SK-N-DZ (cell line): ENCODE data around the gene MAML1. TPM values are rescaled to one million over a fixed set of nuclear protein-coding genes. Genes with fewer than 3 reads are reported as not detected.
A peak's percentile ranks its signal among the peaks of the same experiment; 100 is the strongest.
"Not testable (repeated sequence)": the region's sequence is repeated elsewhere in the genome, so short reads cannot be mapped to it uniquely, and the experiment has no call there.

Experiments
- DNase-seq: peaks from one replicate; pipeline ENCODE4 v3.0.0-alpha.2; 2015; ENCODE audit warnings: low spot score
- polyA plus RNA-seq, 2 experiments: library from polyadenylated mRNA; depleted of rRNA; stranded (reverse); fragments of >200 nt; gene quantifications; 2 replicates each; pipeline ENCODE4 v1.2.3, GENCODE V29; 2014

Gene MAML1
- polyA plus RNA-seq (2014; cell fraction: cytosol; rRNA removed) = 18.7 and 19.6 TPM in 2 replicates
- polyA plus RNA-seq (2014; cell fraction: nucleus; rRNA removed) = 11.8 and 19.5 TPM in 2 replicates

DNA sequence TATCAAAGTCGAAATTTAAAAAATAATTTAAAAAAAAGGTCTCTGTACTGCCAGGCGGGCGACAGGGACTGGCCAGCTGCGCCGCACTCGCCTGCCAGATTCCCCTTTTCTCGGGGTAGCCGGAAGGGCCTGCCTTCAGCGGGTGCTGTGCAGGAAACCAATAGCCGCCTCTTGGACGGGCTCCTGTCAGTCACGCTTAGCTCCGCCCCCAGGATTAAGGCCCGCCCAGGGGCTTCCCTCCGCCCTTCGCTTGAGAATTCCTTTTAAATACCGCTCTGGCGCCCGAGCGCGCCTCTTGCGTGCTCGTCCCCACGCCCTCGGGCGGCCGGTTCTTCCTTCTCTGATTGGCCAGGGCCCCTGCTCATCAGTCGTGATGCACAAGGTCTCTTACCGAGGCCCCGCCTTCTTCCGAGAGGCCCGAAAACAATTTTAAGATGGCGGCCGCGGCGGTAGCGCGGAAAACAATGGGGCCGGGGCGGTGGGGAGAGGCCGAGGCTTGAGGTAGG is at the start of gene MAML1:
Gene MAML1, plus strand, starts transcription at position 411 of the 506 bp plus-strand sequence. CDS start 291 bp downstream, outside the sequence.
- DNase-seq = peak; percentile 100

DNA sequence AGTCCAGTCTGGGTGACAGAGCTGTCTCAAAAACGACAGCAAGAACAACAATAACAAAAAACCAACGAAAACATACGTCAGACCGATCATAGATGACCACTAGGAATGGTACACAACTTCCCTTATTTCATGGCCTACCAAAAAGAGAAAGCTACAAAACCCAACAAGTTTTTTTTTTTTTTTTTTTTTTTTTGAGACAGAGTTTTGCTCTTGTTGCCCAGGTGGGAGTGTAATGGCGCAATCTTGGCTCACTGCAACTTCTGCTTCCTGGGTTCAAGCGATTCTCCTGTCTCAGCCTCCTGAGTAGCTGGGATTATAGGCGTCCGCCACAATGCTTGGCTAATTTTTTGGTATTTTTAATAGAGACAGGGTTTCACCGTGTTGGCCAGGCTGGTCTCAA is 43.4 kb upstream of the MAML1 start:
- DNase-seq = not testable (repeated sequence)

DNA sequence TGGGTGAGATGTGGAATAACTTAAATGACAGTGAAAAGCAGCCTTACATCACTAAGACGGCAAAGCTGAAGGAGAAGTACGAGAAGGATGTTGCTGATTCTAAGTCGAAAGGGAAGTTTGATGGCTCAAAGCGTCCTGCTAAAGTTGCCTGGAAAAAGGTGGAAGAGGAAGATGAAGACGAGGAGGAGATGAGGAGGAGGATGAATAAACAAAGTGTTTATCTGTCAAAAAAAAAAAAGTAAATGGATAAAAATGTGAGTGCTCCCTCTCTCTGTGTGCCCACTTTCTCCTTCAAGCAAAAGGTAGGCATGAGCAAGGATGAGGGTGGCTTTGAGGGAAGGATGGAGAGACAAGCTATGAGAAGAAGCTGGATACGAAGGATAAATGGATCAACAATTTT is 38.1 kb upstream of the MAML1 start:
- DNase-seq = no peak

DNA sequence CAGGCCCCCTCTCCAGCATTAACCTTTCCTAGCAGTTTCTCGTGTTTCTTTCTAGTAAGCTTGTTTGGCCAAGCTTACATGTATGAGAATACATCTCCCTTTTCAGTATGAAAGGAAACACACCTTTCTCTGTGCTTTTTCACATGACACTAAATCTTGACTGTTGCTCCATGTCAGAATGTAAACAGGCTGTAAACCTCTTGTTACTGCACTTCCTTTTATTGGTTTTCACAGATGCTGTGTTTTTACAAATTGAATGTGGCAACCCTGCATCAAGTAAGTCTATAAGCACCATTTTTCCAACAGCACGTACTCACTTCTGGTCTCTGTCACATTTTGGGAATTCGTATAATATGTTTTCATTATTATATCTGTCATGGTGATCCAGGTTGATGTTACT is 36.0 kb upstream of the MAML1 start:
- DNase-seq = no peak

DNA sequence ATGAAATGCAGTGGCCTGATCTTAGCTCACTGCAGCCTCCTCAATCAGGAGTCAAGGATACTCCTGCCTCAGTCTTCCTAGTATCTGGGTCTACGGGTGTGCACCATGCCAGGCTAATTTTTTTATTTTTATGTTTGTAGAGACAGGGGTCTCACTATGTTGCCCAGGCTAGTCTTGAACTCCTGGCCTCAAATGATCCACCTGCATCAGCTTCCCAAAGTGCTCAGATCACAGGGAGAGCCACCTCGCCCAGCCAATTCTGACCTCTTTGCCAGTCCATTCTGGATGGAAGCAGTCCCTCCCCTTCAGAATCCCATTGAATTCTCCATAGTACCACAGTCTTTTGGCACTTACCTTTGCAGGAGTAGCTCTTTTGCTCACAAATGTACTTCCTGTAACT is 35.5 kb upstream of the MAML1 start:
- no peak for DNase-seq

- DNase-seq = not testable (repeated sequence)
Measured at GRCh38 chr5:179697543-179697942, 35.1 kb upstream of the MAML1 start.

GRCh38 chr5:179697993-179698934 is 34.4 kb upstream of the MAML1 start:
- peak; percentile 99 for DNase-seq

GRCh38 chr5:179698935-179699615 is 33.5 kb upstream of the MAML1 start, which contains the start of gene CANX:
Gene CANX (plus strand): TSS chr5:179698967. CDS start chr5:179705682, 6,715 bp downstream.
- DNase-seq = no peak

- no peak for DNase-seq
Measured at GRCh38 chr5:179699616-179700237, 32.9 kb upstream of the MAML1 start.

DNA sequence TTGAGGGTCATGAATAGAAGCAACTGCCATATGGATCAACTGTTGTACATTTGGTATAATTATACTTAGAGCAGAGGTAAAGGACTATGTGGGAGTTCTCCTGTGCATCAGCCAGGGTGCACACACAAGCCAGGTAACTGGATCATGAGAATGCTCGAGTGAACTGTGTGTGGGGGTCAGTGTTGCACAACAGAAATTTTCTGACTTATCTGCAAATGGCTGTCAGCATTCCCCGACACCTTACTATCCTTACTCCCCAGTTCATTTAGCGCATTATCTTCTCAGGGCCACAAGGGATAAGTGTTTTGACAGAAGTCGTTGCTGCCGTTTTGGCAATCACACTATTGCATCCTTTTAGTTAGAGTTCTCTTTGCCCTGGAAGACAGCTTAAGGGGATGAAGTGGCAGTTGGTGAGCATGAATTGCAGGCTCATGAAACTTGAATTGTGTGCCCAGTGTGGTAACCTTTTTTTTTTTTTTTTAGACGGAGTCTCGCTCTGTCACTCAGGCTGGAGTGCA is 32.2 kb upstream of the MAML1 start:
- no peak for DNase-seq

GRCh38 chr5:179716286-179716685 is 16.3 kb upstream of the MAML1 start:
- DNase-seq = no peak

GRCh38 chr5:179720222-179720621 is 12.4 kb upstream of the MAML1 start:
- no peak for DNase-seq

DNA sequence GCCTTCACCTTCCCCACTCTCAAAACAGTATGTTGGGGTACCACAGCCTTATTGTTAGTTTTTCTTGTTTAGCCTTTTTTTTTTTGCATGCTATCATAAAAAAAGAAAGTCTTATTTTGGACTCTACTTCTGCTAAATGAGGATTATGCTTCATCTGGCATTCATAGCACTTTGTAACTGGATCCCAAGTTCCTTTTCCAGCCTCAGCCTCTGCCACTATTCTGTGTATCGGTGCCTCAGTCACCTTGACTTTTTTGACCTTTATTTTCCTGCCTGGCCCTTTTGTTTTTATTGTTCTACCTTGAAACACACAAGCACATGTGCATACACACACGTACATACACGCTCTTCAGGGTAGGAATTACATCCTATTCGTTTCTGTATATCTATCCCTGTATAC is 8.5 kb upstream of the MAML1 start:
- DNase-seq = no peak

GRCh38 chr5:179727106-179727505 is 5.5 kb upstream of the MAML1 start:
- no peak for DNase-seq

GRCh38 chr5:179729303-179729702 is 3.3 kb upstream of the MAML1 start:
- no peak for DNase-seq

GRCh38 chr5:179729727-179730126 is 2.9 kb upstream of the MAML1 start:
- DNase-seq = no peak

- no peak for DNase-seq
Measured at GRCh38 chr5:179730356-179730755, 2.3 kb upstream of the MAML1 start.

DNA sequence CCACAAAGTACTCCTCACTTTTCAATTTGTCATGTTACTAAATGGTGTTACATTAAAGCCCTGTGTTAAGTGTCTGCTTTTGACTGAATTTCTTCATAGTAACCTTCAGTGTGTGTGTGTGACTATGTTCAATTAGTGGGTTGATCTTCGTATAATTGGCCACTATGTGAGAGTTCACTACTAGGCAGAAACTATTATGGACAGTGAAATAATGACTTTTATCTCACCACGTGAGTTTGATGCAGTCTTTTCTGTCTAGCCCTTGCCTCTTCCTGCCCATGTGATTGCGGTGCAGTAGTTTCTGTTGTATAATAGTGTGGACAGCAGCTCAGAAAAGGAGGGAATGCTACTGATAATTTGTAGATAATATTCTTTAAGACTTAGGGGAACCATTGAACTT is 1.8 kb upstream of the MAML1 start:
- no peak for DNase-seq

GRCh38 chr5:179731791-179732411 is 721 bp upstream of the MAML1 start:
- DNase-seq = no peak

DNA sequence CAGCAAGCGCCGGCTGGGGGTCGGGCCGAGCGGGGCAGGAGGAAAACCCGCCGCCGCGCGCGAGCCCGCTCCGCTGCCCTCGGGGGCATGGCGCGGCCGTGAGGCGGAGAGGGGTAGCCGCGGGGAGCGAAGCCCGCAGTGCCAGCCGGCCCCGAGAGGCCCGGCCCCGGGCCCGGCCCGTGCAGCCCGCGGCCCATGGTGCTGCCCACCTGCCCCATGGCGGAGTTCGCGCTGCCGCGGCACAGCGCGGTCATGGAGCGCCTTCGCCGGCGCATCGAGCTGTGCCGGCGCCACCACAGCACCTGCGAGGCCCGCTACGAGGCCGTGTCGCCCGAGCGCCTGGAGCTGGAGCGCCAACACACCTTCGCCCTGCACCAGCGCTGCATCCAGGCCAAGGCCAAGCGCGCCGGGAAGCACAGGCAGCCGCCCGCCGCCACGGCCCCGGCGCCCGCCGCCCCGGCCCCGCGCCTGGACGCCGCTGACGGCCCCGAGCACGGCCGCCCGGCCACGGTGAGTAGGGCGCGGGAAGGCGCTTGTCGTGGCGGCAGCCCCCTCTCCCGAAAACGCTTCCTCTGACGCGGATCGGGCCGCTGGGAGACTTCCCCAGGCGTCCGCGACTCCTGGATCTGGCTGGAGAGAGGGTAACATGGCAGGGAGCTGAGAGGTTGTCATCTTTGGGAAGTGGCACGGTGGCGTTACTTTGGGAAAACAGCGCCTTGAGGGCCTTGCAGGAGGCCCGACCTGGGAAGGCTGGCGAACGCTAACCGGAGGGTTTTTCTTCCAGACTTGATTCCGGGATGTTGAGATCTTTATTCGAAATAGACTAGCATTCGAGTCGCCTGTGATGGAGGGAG is 523 bp downstream of the MAML1 start:
- peak; percentile 31 for DNase-seq
